SK-MEL-5 (cell line): ENCODE results near the gene SURF2. TPM values are rescaled to one million over a fixed set of nuclear protein-coding genes. Genes with fewer than 3 reads are reported as not detected.
A peak's percentile ranks its signal among the peaks of the same experiment; 100 is the strongest.
"Not testable (repeated sequence)": the region's sequence is repeated elsewhere in the genome, so short reads cannot be mapped to it uniquely, and the experiment has no call there.

Experiments
- DNase-seq: peaks from one replicate; pipeline ENCODE4 v3.0.0-alpha.2; 2016; ENCODE audit warnings: low read depth, low spot score
- in situ Hi-C: cut with HindIII; loops from 2 replicates; pipeline ENCODE4 v1.10.0; 2016; ENCODE audit warnings: low sequenced_read_pairs, high pct_unique_total_duplicates, low pct_unique_long_range_greater_than_20kb
- total RNA-seq: library from RNA; depleted of rRNA; stranded (reverse); fragments of >200 nt; shearing (Covaris generic); gene quantifications from 2 replicates; pipeline ENCODE4 v1.2.3, GENCODE V29; 2014

SURF2 gene
- total RNA-seq, 1 experiment from 2014 or later, result 39.3 TPM

DNA sequence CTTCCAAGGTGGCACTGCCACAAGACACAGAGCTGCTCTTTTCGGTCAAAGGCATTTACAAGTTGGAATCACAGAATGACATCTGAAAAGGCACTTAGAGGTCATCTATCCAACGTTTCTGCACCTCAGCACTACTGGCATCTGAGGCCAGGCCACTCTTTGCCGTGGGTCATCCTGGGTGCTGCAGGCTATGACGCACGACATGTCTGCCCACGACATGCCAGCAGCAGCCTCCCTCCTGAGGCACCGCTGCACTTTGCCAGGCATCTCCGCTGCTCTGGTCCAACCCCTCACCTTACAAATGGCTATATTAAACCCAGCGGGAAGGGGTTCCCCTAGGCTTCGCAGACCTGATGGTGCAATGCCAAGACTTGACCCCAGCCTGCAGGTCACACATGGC lies 11.4 kb downstream of the SURF2 start:
- in situ Hi-C loops, result no loop called here
- no peak for DNase-seq

DNA sequence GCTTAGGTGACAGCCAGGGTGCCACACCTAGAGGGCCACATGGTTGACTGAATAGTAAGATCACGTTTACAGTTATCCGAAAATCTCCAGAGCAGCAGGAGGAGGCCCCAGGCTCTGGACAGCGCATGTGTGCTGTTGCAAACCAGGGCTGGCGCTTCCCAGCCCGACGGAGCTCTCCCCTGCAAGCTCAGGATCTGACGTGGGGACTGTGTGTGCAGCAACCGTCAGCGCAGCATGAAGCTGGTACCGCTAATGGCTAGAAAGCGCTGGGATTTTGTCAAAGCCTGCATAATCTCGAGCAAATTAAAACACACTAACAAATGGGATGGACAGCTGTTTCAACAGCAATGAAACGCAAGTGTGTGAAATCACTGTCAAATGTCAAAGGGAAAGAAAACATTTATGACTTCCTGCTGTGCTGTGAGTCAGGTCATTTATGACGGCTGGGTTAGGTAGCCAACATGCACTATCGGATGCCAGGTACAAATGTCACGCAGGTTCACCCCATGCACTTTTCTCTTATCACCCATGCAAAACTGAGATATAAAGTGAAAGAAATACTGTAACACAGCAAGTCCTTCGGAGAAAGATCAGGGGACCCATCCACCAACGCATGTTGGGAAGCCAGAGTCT lies 12.0 kb downstream of the SURF2 start:
- in situ Hi-C loops, result no loop called here
- no peak for DNase-seq

DNA sequence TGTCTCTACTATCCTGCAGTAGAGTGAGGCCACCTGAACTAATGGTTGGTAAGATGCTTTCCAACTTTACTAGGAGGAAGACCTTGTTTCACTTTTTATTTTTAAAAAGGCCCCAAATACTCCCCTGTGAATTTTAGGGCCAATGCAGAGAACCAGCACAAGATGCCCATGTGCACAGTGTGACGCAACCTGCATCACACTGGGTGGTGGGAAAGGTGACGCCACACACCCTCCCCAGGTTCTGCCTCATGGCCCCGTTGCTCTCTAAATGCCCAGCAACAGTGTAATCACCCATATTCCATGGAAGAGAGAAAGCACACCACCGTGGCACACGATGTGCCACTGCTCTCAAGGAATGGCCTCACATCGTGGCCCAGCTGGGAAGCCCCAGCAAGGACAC lies 13.1 kb downstream of the SURF2 start:
- in situ Hi-C loops, result no loop called here
- DNase-seq, result no peak

DNA sequence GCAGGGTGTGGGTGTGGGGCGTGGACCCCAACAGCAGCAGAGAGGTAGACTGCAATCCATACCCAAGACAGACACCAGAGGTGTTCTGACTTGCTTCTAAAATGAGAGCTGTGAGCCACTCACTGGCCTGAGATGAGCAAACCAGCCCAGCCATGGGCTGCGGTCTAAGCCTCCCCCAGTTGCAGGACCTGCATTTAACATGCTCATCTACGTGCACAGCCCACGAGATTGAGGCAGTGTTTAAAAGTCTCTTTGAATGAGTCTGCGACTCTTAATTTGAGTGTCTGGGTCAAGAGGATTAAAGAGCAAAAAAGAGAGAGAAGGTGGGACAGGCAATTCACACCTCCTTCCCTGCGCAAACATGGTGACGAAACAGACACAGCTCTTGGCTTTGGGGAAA lies 13.6 kb downstream of the SURF2 start:
- DNase-seq, result no peak
- in situ Hi-C loops, result loop anchor here (10.0 kb wide), 1 partner anchor 115 kb away; no protein-coding TSS in a partner anchor

DNA sequence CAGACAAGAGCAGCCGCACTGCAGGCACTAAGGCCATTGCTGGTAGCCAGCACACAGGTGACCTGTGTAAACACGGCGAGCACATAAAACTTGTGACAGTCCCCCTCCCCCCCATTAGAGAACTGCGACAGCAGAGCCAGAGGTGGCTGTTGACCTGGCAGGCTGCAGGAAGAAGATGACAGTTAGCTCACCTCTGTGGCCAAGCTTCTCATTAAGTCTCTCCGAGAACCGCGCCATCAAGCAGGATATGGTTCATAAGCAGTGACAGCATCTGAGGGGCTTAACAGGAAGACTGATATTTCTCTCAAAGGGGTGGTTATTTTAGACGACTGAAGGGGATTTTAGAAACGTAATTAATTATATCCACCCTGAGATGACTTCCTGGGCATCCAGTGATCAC lies 14.3 kb downstream of the SURF2 start:
- no peak for DNase-seq
- in situ Hi-C loops, result loop anchor here (10.0 kb wide), 1 partner anchor 114 kb away; no protein-coding TSS in a partner anchor

DNA sequence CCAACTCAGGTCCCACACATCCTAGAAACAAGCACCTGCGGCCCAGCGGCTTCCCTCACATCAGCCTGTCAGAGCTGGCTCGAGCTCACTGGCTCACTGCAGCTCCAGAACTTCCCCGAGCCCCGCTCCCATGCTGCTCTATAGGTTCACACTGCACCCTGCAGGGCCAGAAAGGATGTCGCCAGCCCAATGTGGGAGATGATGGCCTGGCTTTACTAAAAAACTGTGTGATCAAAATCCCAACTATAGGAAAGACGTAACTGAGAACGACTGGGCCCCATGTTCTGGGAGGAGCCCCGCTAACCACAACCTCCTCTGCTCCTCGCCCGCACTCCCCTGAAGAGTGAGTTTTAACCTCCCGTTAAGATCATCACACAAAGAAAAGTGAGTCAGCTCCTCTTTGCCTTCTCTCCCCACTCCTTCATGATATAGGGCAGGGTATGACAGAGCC lies 14.9 kb downstream of the SURF2 start:
- no peak for DNase-seq
- in situ Hi-C loops, result loop anchor here (10.0 kb wide), 1 partner anchor 114 kb away; no protein-coding TSS in a partner anchor

DNA sequence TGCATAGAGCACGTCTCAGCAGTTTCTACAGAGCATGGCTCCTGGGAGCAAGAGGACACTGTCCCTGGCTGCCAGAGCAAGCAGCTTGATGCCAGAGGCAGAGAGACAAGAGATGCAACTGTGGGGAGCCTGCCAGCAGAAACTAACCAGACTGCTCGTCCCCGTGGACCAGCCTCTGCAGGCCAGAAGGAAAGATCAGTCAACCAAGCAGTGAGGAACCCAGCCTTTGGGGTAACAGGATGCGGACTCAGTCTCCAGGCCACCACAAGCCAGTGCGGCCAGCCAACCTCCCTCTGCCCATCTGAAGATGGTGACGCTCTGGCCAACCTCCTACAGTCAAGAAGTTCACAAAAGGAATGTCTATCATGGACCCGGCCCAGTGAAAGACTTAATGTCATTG lies 15.8 kb downstream of the SURF2 start:
- in situ Hi-C loops, result loop anchor here (10.0 kb wide), 1 partner anchor 113 kb away; no protein-coding TSS in a partner anchor
- DNase-seq, result no peak

DNA sequence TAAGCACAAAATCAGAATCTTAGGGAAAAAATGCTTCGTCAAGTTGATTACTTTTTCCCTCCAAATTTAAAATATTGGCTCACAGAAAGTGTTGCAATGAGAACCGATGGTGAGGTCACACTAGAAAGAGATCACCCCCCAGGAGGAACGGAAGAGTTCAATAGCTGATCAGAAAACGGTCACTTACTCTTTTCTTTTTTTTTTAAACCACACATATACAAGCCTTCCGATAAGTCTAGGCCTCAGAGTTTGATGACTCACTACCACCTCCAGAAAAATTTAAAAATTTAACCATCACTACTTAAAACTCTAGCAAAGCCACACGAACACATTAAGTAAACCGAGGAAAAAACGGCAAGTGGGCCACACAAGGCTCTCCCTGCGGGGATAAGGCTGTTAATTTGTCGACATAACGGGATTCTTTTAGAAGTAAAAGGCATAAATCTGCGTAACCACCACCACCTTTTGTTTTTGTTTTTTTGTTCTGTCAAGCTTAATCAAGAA lies 18.3 kb downstream of the SURF2 start:
- in situ Hi-C loops, result loop anchor here (10.0 kb wide), 1 partner anchor 110 kb away; no protein-coding TSS in a partner anchor
- no peak for DNase-seq

DNA sequence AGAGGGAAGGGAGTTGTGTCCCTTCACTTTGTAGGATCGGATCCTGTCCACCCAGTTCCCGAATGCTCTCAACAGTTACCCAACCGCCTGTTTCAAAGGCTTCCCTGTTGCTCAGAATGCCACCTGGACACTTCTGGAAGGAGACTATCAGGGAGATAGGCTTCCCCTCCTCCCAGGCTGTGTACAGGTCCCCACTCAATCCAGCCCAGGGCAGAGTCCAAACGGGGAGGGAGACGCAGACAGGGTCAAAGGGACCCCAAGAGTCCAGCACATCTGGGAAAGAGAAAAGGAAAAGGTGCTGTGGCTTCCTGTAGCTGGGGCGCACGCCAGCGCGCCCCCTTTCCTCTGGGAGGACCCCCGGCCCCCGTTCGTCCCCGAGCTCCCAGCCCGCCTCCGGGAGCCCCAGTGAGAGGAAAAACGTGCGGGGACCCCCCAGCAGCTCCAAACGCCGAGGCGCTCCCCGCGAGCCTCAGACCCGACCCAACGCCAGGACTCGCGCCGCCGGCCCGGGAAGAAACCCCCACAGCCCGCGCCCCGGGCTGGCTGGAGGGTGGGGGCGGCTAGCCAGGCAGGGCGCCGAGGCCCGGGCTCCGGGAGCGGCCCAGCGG lies 18.9 kb downstream of the SURF2 start:
- peak; percentile 47 for DNase-seq
- in situ Hi-C loops, result loop anchor here (10.0 kb wide), 1 partner anchor 110 kb away; no protein-coding TSS in a partner anchor

DNA sequence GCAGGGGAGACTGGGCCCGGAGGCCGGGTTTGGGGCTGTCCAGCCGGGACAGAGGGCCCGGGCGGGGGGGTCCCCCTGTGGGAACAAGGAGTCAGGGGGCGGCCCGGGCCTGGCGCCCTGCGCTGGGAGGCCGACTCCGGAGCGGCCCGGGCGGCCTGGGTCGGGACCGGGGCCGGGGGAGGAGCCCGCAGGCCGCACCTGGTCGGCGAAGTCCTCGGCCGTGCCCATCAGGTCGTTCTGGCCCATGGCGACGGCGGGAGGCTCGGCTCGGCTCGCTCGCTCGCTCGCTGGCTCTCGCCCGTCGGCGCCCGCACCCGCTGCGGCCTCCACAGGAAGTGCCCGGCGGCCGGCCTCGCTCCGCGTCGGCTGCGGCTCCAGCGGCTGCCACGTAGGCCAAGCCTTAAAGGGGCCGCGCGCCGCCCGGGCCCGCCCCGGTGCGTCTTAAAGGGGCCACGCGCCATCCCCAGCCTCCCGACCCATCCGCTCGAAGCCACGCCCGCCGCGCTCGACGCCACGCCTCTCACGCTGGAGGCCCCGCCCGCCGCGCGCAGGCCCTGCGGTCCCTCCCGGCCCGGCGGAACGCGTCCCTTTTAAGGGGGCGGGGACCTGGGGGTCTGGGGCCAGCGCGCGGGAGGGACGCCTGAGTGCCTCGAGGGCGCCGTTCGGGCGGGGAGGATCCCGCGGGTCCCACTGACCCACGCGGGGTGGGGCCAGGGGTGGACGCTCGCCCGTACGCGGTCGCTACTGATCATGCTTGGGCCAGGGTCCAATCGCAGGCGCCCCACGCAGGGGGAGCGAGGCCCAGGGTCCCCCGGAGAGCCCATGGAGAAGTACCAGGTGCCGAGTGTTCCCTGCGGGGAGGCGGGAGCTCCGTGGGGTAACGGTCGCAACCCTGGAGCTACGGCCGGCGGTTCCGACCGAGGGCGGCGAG lies 19.6 kb downstream of the SURF2 start, which contains the start of the genes STKLD1 and SURF4:
Gene STKLD1, plus strand, starts transcription at position 643 of the 931 bp plus-strand sequence. Its CDS starts 108 bp downstream, at position 751.
Gene SURF4, minus strand, starts transcription at position 337 of the 931 bp plus-strand sequence. Its CDS starts 91 bp downstream, at position 246.
- DNase-seq, result peak; percentile 95
- in situ Hi-C loops, result loop anchor here (10.0 kb wide), 1 partner anchor 109 kb away; no protein-coding TSS in a partner anchor

DNA sequence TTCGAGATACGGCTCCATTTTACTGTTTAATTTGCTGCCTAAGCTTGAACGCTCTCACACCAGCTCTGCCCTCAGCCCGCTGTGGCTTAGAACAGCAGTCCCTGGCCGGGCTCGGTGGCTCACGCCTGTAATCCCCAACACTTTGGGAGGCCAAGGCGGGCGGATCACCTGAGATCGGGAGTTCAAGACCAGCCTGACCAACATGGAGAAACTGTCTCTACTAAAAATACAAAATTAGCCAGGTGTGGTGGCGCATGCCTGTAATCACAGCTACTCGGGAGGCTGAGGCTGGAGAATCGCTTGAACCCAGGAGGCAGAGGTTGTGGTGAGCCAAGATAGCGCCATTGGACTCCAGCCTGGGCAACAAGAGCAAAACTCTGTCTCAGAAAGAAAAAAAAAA lies 20.9 kb downstream of the SURF2 start:
- in situ Hi-C loops, result loop anchor here (10.0 kb wide), 1 partner anchor 108 kb away; no protein-coding TSS in a partner anchor
- not testable (repeated sequence) for DNase-seq

DNA sequence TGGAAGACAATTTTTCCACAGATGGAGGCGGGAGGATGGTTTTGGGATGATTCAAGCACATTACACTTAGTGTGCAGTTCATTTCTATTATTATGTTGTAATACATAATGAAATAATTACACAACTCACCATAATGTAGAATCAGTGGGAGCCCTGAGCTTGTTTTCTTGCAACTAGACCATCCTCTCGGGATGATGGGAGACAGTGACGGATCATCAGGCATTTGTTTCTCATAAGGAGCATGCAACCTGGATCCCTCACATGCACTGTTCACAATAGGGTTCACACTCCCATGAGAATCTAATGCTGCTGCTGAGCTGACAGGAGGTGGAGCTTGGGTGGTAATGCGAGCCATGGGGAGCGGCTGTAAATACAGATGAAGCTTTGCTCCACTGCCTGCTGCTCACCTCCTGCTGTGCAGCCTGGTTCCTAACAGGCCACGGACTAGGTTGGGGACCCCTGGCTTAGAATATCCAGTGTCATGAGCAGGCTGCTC lies 21.4 kb downstream of the SURF2 start:
- in situ Hi-C loops, result loop anchor here (10.0 kb wide), 1 partner anchor 107 kb away; no protein-coding TSS in a partner anchor
- DNase-seq, result peak; percentile 75

DNA sequence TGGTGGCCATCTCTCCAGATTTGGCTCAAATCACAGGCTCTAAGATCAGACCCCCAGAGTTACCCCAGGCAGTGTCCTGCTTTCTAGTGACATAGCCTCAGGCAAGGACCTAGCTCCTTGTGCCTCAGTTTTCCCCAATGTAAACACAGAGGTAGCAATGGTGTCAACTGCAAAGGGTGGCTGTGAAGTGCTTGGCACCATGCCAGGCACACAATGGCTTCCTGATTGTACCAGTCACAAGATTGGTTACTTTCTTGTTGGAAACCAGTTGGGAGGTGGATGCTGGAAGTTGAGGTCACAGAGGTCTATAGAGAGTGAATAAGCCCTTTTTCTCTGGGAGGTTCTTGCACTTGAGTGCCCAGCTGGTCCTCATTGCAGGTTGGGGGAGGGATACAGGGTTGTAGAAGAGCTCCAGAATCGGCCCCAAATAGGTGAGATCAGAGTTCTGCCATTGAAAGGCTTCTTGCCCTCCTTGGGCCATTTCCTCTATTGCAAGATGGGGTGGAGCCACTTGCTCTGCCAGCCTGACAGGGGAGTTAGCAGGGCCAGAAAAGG lies 22.1 kb downstream of the SURF2 start:
- DNase-seq, result peak; percentile 72
- in situ Hi-C loops, result loop anchor here (10.0 kb wide), 1 partner anchor 106 kb away; no protein-coding TSS in a partner anchor

DNA sequence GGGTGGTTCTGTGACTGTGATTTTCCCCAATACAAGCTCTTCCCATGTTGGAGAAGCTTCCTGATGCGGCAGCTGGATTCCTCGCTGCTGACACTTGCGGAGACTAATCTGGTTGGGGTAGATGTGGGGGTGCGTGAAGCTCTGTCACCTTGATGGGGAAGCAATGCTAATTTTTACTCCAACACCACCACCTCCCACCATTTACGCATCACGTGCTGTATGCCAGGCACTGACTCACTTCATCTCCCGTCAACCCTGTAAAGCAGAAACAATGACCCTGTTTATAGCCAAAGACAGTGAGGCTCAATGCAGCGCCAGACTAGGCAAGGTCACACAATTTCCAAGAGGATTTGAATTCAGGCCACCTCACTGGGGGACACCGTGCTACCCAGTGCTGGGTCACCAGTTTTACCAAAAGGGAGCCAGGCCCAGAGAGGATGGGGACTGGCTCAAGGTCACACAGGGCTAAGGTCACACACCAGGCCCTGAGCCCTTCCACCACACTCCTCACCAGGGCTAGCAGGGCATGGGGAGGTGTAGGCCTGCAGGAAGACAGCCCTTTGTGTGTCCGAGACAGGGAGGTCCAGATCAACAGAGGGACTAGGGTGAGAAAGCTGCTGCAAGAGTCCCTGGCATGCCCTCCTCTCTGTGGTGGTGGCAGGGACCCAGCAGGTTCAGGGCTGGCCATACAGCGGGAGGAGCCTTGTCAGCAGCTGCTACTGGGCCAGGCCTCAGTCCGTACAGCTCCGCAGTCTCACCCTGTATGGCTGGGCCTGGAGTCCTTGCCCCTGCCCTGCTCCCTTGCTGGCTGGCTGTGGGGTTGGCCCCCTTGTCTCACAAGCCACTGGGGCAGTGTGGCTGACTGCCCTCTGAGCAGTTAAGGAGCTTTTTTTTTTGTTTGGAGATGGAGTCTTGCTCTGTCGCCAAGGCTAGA lies 23.1 kb downstream of the SURF2 start:
- in situ Hi-C loops, result loop anchor here (10.0 kb wide), 1 partner anchor 105 kb away; no protein-coding TSS in a partner anchor
- DNase-seq, result peak; percentile 92

DNA sequence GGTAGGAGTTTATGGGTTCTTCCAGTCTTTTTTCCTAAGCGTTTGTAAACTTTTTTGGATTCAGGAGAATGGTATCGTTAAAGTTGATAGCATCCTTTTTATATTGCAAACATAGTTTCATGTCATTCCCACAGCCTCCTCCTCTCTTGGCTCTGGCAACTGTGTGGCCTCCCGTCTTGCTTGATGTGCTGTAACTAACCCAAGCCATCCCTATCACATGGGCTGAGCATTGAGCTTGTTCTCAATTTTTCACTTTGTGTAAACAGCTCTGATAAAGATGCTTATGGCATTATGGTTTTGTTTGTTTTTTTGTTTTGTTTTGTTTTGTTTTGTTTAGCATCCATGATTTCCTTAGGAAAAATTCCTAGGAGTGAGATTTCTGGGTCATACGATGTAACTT lies 24.4 kb downstream of the SURF2 start:
- no peak for DNase-seq
- in situ Hi-C loops, result no loop called here
